Transverse colon (tissue), 3 donors: ENCODE data around the gene LRRC4.

ENCODE experiments used
- CTCF ChIP-seq, 5 experiments: fragments of 200-600 bp in 3 of 5; fragments of 450-650 bp in 2 of 5; sonication (generic) in 3 of 5; IDR thresholded peaks; 1 replicate in 2 of 5; 2 replicates in 3 of 5; pipeline ENCODE4 v1.5.1; 2016 to 2017; ENCODE audit warnings: antibody characterized with exemption in 5 of 5, inconsistent platforms in 3 of 5, mild to moderate bottlenecking in 2 of 5, moderate library complexity in 1 of 5
- EP300 ChIP-seq: sonication (generic); formaldehyde crosslinking; IDR thresholded peaks from one replicate; pipeline ENCODE4 v1.6.1; 2017; ENCODE audit warnings: antibody characterized with exemption, low read depth
- POLR2A ChIP-seq: fragments of 450-650 bp; IDR thresholded peaks from one replicate; pipeline ENCODE4 v1.6.1; 2016; ENCODE audit warnings: antibody characterized with exemption, mild to moderate bottlenecking, moderate library complexity

- TF ChIP-seq CTCF (IDR thresholded peaks at IDR 0.05) (no peak), EP300 (no peak), POLR2A (no peak)
Measured at GRCh38 chr7:128067983-128068382, 36.7 kb upstream of the LRRC4 start.
